ENCODE results near the gene CPXM1.
"Not testable (repeated sequence)": the region's sequence is repeated elsewhere in the genome, so short reads cannot be mapped to it uniquely, and the experiment has no call there.

CPXM1 gene

GRCh38 chr20:2838170-2838797 lies 37.9 kb upstream of the CPXM1 start:
- Histone ChIP-seq H3K27ac (ENCODE audit: low read depth, low read length) (no peak overlapping the region), H3K4me1 (ENCODE audit: control insufficient read depth in 1 of 2, insufficient read depth in 2 of 2, low read length in 2 of 2) (peaks cover 12 to 16% of the 10 kb centered on the region in 2 donors), H3K9me3 (ENCODE audit: control insufficient read depth in 1 of 2, low read length in 2 of 2) (no peaks in the 10 kb centered on the region), H3K4me3 (ENCODE audit: low read depth in 1 of 2, low read length in 2 of 2) (no peak overlapping the region), H3K9ac (ENCODE audit: low read depth in 1 of 2, low read length in 2 of 2) (no peak overlapping the region), H3K36me3 (ENCODE audit: control insufficient read depth in 1 of 2, insufficient read depth in 2 of 2, low read length in 2 of 2) (peaks cover 0 to 3% of the 10 kb centered on the region in 2 donors), H3K27me3 (ENCODE audit: control insufficient read depth in 1 of 2, insufficient read depth in 2 of 2, low read length in 2 of 2) (no peaks in the 10 kb centered on the region)

DNA sequence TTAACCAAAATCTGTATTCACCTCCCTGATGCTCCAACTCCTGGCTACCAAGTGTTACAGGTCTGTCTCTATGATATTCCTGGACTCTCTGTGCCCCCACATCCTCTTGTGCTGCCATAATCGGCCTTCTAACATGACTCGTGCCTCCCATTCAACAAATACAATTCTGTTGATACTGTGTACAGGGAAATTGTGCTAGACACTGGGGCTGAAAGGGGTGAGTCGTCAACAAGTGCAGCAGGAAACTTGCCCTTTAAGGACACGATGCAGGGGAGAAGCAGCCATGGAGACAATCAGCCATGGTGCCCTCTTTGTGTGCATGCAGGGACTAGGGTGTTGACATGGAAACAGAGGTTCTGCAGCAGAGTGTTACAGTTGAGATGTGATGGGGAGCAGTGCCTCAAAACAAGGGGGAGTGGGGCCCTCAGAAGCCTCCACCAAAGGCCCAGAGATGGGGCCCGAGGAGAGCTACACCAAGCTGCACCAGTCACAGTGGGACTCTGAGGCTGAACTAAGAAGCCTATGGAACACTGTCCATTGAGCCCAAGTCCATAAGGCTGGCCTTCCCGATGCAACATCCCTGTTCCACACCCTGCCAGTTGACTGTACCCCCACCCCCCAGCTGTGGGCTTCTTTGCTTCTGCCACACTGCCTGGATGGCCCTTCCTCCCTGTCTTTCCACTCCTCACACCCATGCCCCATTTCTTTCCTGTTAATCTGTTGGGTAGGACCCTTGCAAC lies 37.0 kb upstream of the CPXM1 start:
- H3K36me3 ChIP-seq (ENCODE audit: control insufficient read depth in 1 of 2, insufficient read depth in 2 of 2, low read length in 2 of 2), result peaks cover 0 to 3% of the 10 kb centered on the region in 2 donors
- no peaks in the 10 kb centered on the region for H3K27me3 ChIP-seq (ENCODE audit: control insufficient read depth in 1 of 2, insufficient read depth in 2 of 2, low read length in 2 of 2)
- no peak overlapping the region for H3K9ac ChIP-seq (ENCODE audit: low read depth in 1 of 2, low read length in 2 of 2)
- no peaks in the 10 kb centered on the region for H3K9me3 ChIP-seq (ENCODE audit: control insufficient read depth in 1 of 2, low read length in 2 of 2)
- H3K4me3 ChIP-seq (ENCODE audit: low read depth in 1 of 2, low read length in 2 of 2), result no peak overlapping the region
- peaks cover 12 to 16% of the 10 kb centered on the region in 2 donors for H3K4me1 ChIP-seq (ENCODE audit: control insufficient read depth in 1 of 2, insufficient read depth in 2 of 2, low read length in 2 of 2)
- H3K27ac ChIP-seq (ENCODE audit: low read depth, low read length), result no peak overlapping the region

DNA sequence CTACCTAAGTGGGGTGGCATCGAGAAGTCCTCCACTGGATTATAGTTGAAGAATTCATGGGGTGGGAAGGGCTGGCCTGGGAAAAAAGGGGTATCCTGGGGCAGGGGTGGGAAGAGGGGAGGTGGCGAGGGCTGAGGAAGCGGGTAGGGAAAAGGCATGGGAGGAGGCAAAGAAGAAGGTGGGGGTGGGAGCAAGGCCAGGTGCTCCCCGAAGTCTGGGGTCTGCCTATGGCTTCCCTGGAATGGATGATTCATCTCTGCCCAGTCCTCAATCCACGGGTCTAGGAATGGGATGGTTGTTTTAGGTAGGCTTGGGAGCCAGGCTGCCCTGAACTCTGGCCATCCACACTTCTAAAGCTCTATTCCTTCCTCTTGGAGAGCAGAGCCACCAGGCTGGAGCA lies 35.6 kb upstream of the CPXM1 start:
- Histone ChIP-seq H3K27me3 (ENCODE audit: control insufficient read depth in 1 of 2, insufficient read depth in 2 of 2, low read length in 2 of 2) (no peaks in the 10 kb centered on the region), H3K9ac (ENCODE audit: low read depth in 1 of 2, low read length in 2 of 2) (no peak overlapping the region), H3K4me3 (ENCODE audit: low read depth in 1 of 2, low read length in 2 of 2) (no peak overlapping the region), H3K9me3 (ENCODE audit: control insufficient read depth in 1 of 2, low read length in 2 of 2) (no peaks in the 10 kb centered on the region), H3K36me3 (ENCODE audit: control insufficient read depth in 1 of 2, insufficient read depth in 2 of 2, low read length in 2 of 2) (peaks cover 0 to 3% of the 10 kb centered on the region in 2 donors), H3K4me1 (ENCODE audit: control insufficient read depth in 1 of 2, insufficient read depth in 2 of 2, low read length in 2 of 2) (peaks cover 6 to 7% of the 10 kb centered on the region in 2 donors), H3K27ac (ENCODE audit: low read depth, low read length) (no peak overlapping the region)

- H3K36me3 ChIP-seq (ENCODE audit: control insufficient read depth in 1 of 2, insufficient read depth in 2 of 2, low read length in 2 of 2), result peaks cover 0 to 3% of the 10 kb centered on the region in 2 donors
- H3K27me3 ChIP-seq (ENCODE audit: control insufficient read depth in 1 of 2, insufficient read depth in 2 of 2, low read length in 2 of 2), result no peaks in the 10 kb centered on the region
- no peak overlapping the region for H3K4me3 ChIP-seq (ENCODE audit: low read depth in 1 of 2, low read length in 2 of 2)
- no peaks in the 10 kb centered on the region for H3K9me3 ChIP-seq (ENCODE audit: control insufficient read depth in 1 of 2, low read length in 2 of 2)
- no peak overlapping the region for H3K9ac ChIP-seq (ENCODE audit: low read depth in 1 of 2, low read length in 2 of 2)
- peaks cover 6 to 7% of the 10 kb centered on the region in 2 donors for H3K4me1 ChIP-seq (ENCODE audit: control insufficient read depth in 1 of 2, insufficient read depth in 2 of 2, low read length in 2 of 2)
- H3K27ac ChIP-seq (ENCODE audit: low read depth, low read length), result no peak overlapping the region
These were observed 34.9 kb upstream of the CPXM1 start for GRCh38 chr20:2835331-2835796.

DNA sequence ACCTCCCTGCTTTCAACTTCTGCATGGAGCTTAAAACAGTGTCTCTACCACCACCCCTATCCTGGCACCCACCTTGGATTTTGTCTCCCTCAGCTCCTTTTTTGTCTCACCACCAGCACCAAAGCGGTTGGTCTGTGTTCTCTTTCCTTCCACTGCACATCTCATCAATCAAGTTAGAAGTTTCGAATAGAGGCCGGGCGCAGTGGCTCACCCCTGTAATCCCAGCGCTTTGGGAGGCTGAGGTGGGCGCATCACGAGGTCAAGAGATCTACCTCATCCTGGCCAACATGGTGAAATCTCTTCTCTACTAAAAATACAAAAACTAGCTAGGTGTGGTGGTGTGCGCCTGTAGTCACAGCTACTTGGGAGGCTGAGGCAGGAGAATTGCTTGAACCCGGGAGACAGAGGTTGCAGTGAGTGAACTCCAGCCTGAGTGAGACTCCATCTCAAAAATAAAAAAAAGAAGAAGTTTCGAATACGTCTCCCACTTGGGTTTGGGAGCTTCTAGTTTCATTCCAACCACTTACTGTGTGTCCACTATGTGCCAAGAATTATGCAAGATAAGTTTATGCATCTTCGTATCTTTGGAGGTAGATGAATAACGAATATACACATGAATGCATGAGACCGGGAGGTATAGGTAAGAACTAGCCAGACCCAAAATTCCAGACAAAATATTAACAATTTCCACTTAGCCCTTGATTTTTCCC lies 34.1 kb upstream of the CPXM1 start:
- no peak overlapping the region for H3K4me3 ChIP-seq (ENCODE audit: low read depth in 1 of 2, low read length in 2 of 2)
- H3K36me3 ChIP-seq (ENCODE audit: control insufficient read depth in 1 of 2, insufficient read depth in 2 of 2, low read length in 2 of 2), result peaks cover 0 to 3% of the 10 kb centered on the region in 2 donors
- H3K9me3 ChIP-seq (ENCODE audit: control insufficient read depth in 1 of 2, low read length in 2 of 2), result no peaks in the 10 kb centered on the region
- H3K4me1 ChIP-seq (ENCODE audit: control insufficient read depth in 1 of 2, insufficient read depth in 2 of 2, low read length in 2 of 2), result peaks cover 3% of the 10 kb centered on the region in 2 donors
- no peak overlapping the region for H3K9ac ChIP-seq (ENCODE audit: low read depth in 1 of 2, low read length in 2 of 2)
- no peaks in the 10 kb centered on the region for H3K27me3 ChIP-seq (ENCODE audit: control insufficient read depth in 1 of 2, insufficient read depth in 2 of 2, low read length in 2 of 2)
- no peak overlapping the region for H3K27ac ChIP-seq (ENCODE audit: low read depth, low read length)

DNA sequence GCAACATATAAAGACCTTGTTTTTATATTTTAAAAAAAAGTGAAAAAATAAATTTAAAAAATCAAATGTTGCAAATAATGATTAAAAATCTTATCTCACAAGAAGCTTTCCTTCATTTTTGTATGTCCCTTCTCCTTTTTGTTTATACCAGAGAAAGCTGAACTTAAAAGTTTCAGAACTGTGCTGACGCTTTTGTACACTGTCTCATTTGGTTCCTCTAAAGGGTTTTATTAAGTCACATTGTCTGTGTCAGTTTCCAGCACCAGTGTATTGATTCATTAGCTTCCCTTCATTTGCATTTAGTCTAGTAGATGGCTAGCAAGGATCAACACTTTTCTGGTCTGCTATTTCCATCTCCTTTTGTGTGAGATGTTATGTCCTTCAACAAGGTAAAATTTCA lies 33.3 kb upstream of the CPXM1 start:
- Histone ChIP-seq H3K36me3 (ENCODE audit: control insufficient read depth in 1 of 2, insufficient read depth in 2 of 2, low read length in 2 of 2) (peaks cover 0 to 3% of the 10 kb centered on the region in 2 donors), H3K4me1 (ENCODE audit: control insufficient read depth in 1 of 2, insufficient read depth in 2 of 2, low read length in 2 of 2) (no peaks in the 10 kb centered on the region), H3K27ac (ENCODE audit: low read depth, low read length) (no peak overlapping the region)

DNA sequence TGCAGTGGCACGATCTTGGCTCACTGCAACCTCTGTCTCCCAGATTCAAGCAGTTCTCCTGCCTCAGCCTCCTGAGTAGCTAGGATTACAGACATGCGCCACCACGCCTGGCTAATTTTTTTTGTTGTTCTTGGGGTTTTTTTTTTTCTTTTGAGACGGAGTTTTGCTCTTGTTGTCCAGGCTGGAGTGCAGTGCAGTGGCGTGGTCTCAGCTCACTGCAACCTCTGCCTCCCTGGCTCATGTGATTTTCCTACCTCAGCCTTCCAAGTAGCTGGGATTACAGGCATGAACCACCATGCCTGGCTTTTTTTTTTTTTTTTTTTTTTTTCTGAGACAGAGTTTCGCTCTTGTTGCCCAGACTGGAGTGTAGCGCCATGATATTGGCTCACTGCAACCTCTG lies 30.8 kb upstream of the CPXM1 start:
- H3K36me3 ChIP-seq (ENCODE audit: control insufficient read depth in 1 of 2, insufficient read depth in 2 of 2, low read length in 2 of 2), result not testable (repeated sequence)

More for the DNA sequence above, 33.3 kb upstream of the CPXM1 start:
- H3K9ac ChIP-seq (ENCODE audit: low read depth in 1 of 2, low read length in 2 of 2), result no peak overlapping the region
- no peaks in the 10 kb centered on the region for H3K27me3 ChIP-seq (ENCODE audit: control insufficient read depth in 1 of 2, insufficient read depth in 2 of 2, low read length in 2 of 2)
- H3K9me3 ChIP-seq (ENCODE audit: control insufficient read depth in 1 of 2, low read length in 2 of 2), result no peaks in the 10 kb centered on the region
- no peak overlapping the region for H3K4me3 ChIP-seq (ENCODE audit: low read depth in 1 of 2, low read length in 2 of 2)

DNA sequence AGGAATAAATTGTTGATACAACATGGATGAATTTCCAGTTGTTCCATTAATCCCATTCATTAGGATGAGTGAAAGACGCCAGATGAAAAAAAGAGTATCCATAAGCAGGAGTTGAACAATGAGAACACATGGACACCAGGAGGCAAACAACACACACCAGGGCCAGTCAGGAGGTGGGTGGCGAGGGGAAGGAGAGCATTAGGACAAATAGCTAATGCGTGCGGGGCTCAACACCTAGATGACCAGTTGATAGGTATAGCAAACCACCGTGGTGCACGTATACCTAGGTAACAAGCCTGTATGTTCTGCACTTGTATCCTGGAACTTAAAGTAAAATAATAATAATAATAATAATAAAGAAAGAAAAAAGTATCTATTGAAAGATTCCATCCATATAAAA lies 28.9 kb upstream of the CPXM1 start:
- H3K9me3 ChIP-seq (ENCODE audit: control insufficient read depth in 1 of 2, low read length in 2 of 2), result no peaks in the 10 kb centered on the region
- H3K9ac ChIP-seq (ENCODE audit: low read depth in 1 of 2, low read length in 2 of 2), result no peak overlapping the region
- H3K27ac ChIP-seq (ENCODE audit: low read depth, low read length), result no peak overlapping the region
- no peak overlapping the region for H3K4me3 ChIP-seq (ENCODE audit: low read depth in 1 of 2, low read length in 2 of 2)
- H3K4me1 ChIP-seq (ENCODE audit: control insufficient read depth in 1 of 2, insufficient read depth in 2 of 2, low read length in 2 of 2), result no peaks in the 10 kb centered on the region
- H3K27me3 ChIP-seq (ENCODE audit: control insufficient read depth in 1 of 2, insufficient read depth in 2 of 2, low read length in 2 of 2), result peaks cover 10 to 11% of the 10 kb centered on the region in 2 donors
- no peaks in the 10 kb centered on the region for H3K36me3 ChIP-seq (ENCODE audit: control insufficient read depth in 1 of 2, insufficient read depth in 2 of 2, low read length in 2 of 2)

More for the DNA sequence above, 30.8 kb upstream of the CPXM1 start:
- H3K4me1 ChIP-seq (ENCODE audit: control insufficient read depth in 1 of 2, insufficient read depth in 2 of 2, low read length in 2 of 2); H3K9me3 ChIP-seq (ENCODE audit: control insufficient read depth in 1 of 2, low read length in 2 of 2); H3K27ac ChIP-seq (ENCODE audit: low read depth, low read length); H3K4me3 ChIP-seq (ENCODE audit: low read depth in 1 of 2, low read length in 2 of 2); H3K9ac ChIP-seq (ENCODE audit: low read depth in 1 of 2, low read length in 2 of 2): not testable (repeated sequence)
- peaks cover 4 to 11% of the 10 kb centered on the region in 2 donors for H3K27me3 ChIP-seq (ENCODE audit: control insufficient read depth in 1 of 2, insufficient read depth in 2 of 2, low read length in 2 of 2)

GRCh38 chr20:2826655-2827054 lies 26.2 kb upstream of the CPXM1 start:
- H3K9ac ChIP-seq (ENCODE audit: low read depth in 1 of 2, low read length in 2 of 2), result no peak overlapping the region
- no peak overlapping the region for H3K4me3 ChIP-seq (ENCODE audit: low read depth in 1 of 2, low read length in 2 of 2)

DNA sequence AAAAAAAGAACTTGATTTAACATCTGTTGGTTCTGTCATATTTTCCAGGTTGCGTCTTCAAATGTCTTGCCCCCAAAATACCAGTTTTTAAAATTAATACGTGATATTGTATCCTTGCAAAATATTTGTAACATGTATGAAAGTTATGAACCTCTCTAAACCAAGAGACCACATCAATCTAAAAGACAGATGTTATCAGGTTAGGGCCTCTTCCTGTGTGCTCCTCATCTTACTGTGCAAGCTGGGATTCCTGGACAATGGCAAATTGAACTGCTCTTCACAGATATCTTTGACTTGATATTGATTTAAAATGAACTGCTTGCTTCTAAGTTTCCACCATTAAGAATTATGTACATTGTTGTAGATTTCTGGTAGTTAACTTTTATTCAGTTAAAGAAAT lies 25.3 kb upstream of the CPXM1 start:
- Histone ChIP-seq H3K9ac (ENCODE audit: low read depth in 1 of 2, low read length in 2 of 2) (no peak overlapping the region), H3K27me3 (ENCODE audit: control insufficient read depth in 1 of 2, insufficient read depth in 2 of 2, low read length in 2 of 2) (peaks cover 16 to 21% of the 10 kb centered on the region in 2 donors), H3K4me1 (ENCODE audit: control insufficient read depth in 1 of 2, insufficient read depth in 2 of 2, low read length in 2 of 2) (no peaks in the 10 kb centered on the region), H3K9me3 (ENCODE audit: control insufficient read depth in 1 of 2, low read length in 2 of 2) (no peaks in the 10 kb centered on the region), H3K4me3 (ENCODE audit: low read depth in 1 of 2, low read length in 2 of 2) (no peak overlapping the region), H3K36me3 (ENCODE audit: control insufficient read depth in 1 of 2, insufficient read depth in 2 of 2, low read length in 2 of 2) (no peaks in the 10 kb centered on the region), H3K27ac (ENCODE audit: low read depth, low read length) (no peak overlapping the region)

More at GRCh38 chr20:2826655-2827054, 26.2 kb upstream of the CPXM1 start:
- H3K27me3 ChIP-seq (ENCODE audit: control insufficient read depth in 1 of 2, insufficient read depth in 2 of 2, low read length in 2 of 2), result peaks cover 12 to 15% of the 10 kb centered on the region in 2 donors
- no peaks in the 10 kb centered on the region for H3K9me3 ChIP-seq (ENCODE audit: control insufficient read depth in 1 of 2, low read length in 2 of 2)
- no peaks in the 10 kb centered on the region for H3K4me1 ChIP-seq (ENCODE audit: control insufficient read depth in 1 of 2, insufficient read depth in 2 of 2, low read length in 2 of 2)
- no peak overlapping the region for H3K27ac ChIP-seq (ENCODE audit: low read depth, low read length)
- no peaks in the 10 kb centered on the region for H3K36me3 ChIP-seq (ENCODE audit: control insufficient read depth in 1 of 2, insufficient read depth in 2 of 2, low read length in 2 of 2)

Data from duodenal mucosa (tissue), 2 donors.